ENCODE data around the gene REEP3. TPM values are rescaled to one million over a fixed set of nuclear protein-coding genes. Genes with fewer than 3 reads are reported as not detected.

Gene REEP3
- total and polyA plus RNA-seq, 2 donors (not counting 1 experiment from before 2014, with no cell fraction given) = 67.5 to 86.6 TPM

DNA sequence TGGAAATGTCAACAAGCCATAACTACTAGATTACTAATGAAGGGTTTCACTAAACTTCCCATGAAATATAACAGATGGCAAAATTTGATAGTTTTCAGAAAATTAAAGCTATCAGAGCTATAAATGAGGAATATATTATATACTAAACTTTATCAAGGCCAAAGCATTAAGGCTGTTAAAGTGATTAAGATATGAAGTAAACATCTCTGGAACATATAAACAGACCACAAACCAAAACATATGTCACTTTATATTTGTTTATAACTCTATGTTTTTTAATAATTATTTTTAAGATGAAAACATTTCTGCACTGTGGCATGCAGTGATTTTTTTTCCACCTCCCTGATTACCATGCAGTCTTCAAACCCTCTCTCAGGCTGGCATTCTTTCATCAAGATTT is 120.2 kb downstream of the REEP3 start:
- no peak overlapping the region for H3K27ac ChIP-seq (ENCODE audit: insufficient read depth, low read length)

DNA sequence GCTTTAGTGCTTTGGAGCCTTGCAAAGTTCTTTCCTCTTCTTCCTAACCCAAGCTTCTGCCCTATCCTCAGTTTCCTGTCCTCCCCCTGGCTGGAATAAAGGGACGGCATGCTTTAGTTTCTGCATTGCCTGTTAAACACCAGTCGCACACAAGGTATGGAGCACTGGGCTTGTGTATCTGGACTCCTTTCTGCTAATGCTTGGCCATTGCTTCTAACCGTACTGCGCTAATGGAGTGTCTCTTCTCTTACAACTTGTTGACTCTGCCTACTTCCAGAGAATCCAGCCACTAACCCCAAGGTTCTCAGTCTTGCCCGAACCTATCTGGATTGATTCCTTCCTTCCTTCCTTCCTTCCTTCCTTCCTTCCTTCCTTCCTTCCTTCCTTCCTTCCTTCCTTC is 120.6 kb downstream of the REEP3 start:
- Histone ChIP-seq H3K36me3 (ENCODE audit: control insufficient read depth, insufficient read depth, low read length) (no peaks in the 10 kb centered on the region), H2AFZ (ENCODE audit: low read length) (no peak overlapping the region), H3K79me2 (ENCODE audit: control insufficient read depth, insufficient read depth, low read length) (no peaks in the 10 kb centered on the region), H3K4me2 (ENCODE audit: extremely low read depth, insufficient read depth, low read length) (no peak overlapping the region), H3K4me1 (ENCODE audit: control insufficient read depth, extremely low read depth, insufficient read depth, low read length) (no peaks in the 10 kb centered on the region), H4K20me1 (ENCODE audit: control insufficient read depth, extremely low read depth, insufficient read depth, low read length) (no peaks in the 10 kb centered on the region), H3K9ac (ENCODE audit: insufficient read depth, low read length) (no peak overlapping the region), H3K9me3 (ENCODE audit: control insufficient read depth, insufficient read depth, low read depth, low read length) (no peaks in the 10 kb centered on the region), H3K27ac (ENCODE audit: insufficient read depth, low read length) (no peak overlapping the region), H3K27me3 (ENCODE audit: control insufficient read depth, insufficient read depth, low read length) (no peaks in the 10 kb centered on the region), H3K4me3 (replicated peaks in 1 of 4; ENCODE audit: control extremely low read depth in 1 of 4, insufficient read depth in 1 of 4, low read depth in 3 of 4, low read length in 4 of 4) (no peak overlapping the region)
- TF ChIP-seq, protein P1, sequence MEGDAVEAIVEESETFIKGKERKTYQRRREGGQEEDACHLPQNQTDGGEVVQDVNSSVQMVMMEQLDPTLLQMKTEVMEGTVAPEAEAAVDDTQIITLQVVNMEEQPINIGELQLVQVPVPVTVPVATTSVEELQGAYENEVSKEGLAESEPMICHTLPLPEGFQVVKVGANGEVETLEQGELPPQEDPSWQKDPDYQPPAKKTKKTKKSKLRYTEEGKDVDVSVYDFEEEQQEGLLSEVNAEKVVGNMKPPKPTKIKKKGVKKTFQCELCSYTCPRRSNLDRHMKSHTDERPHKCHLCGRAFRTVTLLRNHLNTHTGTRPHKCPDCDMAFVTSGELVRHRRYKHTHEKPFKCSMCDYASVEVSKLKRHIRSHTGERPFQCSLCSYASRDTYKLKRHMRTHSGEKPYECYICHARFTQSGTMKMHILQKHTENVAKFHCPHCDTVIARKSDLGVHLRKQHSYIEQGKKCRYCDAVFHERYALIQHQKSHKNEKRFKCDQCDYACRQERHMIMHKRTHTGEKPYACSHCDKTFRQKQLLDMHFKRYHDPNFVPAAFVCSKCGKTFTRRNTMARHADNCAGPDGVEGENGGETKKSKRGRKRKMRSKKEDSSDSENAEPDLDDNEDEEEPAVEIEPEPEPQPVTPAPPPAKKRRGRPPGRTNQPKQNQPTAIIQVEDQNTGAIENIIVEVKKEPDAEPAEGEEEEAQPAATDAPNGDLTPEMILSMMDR (conservative IDR thresholded peaks at IDR 0.05 in 1 of 2, IDR thresholded peaks at IDR 0.05 in 1 of 2; ENCODE audit: low read depth in 1 of 2, low read length in 2 of 2) = no peak
- TF ChIP-seq EZH2 (IDR thresholded peaks at IDR 0.05; ENCODE audit: low read length, missing control alignments) = no peak
- DNase-seq (ENCODE audit: low read depth in 2 of 2) = no peak

More for the DNA sequence above, 120.2 kb downstream of the REEP3 start:
- H3K79me2 ChIP-seq (ENCODE audit: control insufficient read depth, insufficient read depth, low read length) = no peaks in the 10 kb centered on the region
- no peaks in the 10 kb centered on the region for H3K9me3 ChIP-seq (ENCODE audit: control insufficient read depth, insufficient read depth, low read depth, low read length)
- no peak for TF ChIP-seq EZH2 (IDR thresholded peaks at IDR 0.05; ENCODE audit: low read length, missing control alignments)
- TF ChIP-seq, protein P1 (conservative IDR thresholded peaks at IDR 0.05 in 1 of 2, IDR thresholded peaks at IDR 0.05 in 1 of 2; ENCODE audit: low read depth in 1 of 2, low read length in 2 of 2) = no peak
- H3K4me2 ChIP-seq (ENCODE audit: extremely low read depth, insufficient read depth, low read length) = no peak overlapping the region
- H2AFZ ChIP-seq (ENCODE audit: low read length) = no peak overlapping the region
- no peaks in the 10 kb centered on the region for H4K20me1 ChIP-seq (ENCODE audit: control insufficient read depth, extremely low read depth, insufficient read depth, low read length)
- H3K4me1 ChIP-seq (ENCODE audit: control insufficient read depth, extremely low read depth, insufficient read depth, low read length) = no peaks in the 10 kb centered on the region
- no peak overlapping the region for H3K9ac ChIP-seq (ENCODE audit: insufficient read depth, low read length)
- no peak for DNase-seq (ENCODE audit: low read depth in 2 of 2)
- no peaks in the 10 kb centered on the region for H3K36me3 ChIP-seq (ENCODE audit: control insufficient read depth, insufficient read depth, low read length)
- H3K4me3 ChIP-seq (replicated peaks in 1 of 4; ENCODE audit: control extremely low read depth in 1 of 4, insufficient read depth in 1 of 4, low read depth in 3 of 4, low read length in 4 of 4) = no peak overlapping the region
- no peaks in the 10 kb centered on the region for H3K27me3 ChIP-seq (ENCODE audit: control insufficient read depth, insufficient read depth, low read length)

DNA sequence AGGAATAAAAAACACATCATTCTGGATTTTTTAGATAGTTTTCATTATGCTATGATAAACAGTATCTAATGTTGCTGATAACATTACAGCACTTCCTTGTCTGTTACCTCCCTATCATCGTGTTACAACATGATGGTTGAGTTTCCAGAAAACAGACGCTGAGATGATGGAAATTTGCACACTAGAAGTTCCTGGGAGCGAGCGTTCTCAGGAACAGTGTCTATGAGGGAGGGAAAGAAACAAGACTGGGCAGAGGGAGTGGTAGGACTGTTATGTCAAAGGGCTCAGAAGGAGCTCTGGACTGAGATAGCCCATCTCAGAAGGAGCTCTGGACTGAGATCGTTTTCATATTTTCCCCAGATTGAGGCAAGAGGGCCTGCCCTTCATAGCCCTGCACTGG is 121.6 kb downstream of the REEP3 start:
- no peak overlapping the region for H3K4me3 ChIP-seq (replicated peaks in 1 of 4; ENCODE audit: control extremely low read depth in 1 of 4, insufficient read depth in 1 of 4, low read depth in 3 of 4, low read length in 4 of 4)
- H3K79me2 ChIP-seq (ENCODE audit: control insufficient read depth, insufficient read depth, low read length) = no peaks in the 10 kb centered on the region
- TF ChIP-seq EZH2 (IDR thresholded peaks at IDR 0.05; ENCODE audit: low read length, missing control alignments) = no peak
- TF ChIP-seq, protein P1 (conservative IDR thresholded peaks at IDR 0.05 in 1 of 2, IDR thresholded peaks at IDR 0.05 in 1 of 2; ENCODE audit: low read depth in 1 of 2, low read length in 2 of 2) = no peak
- DNase-seq (ENCODE audit: low read depth in 2 of 2) = no peak
- H3K9ac ChIP-seq (ENCODE audit: insufficient read depth, low read length) = no peak overlapping the region
- no peaks in the 10 kb centered on the region for H3K9me3 ChIP-seq (ENCODE audit: control insufficient read depth, insufficient read depth, low read depth, low read length)
- H3K4me2 ChIP-seq (ENCODE audit: extremely low read depth, insufficient read depth, low read length) = no peak overlapping the region
- H3K4me1 ChIP-seq (ENCODE audit: control insufficient read depth, extremely low read depth, insufficient read depth, low read length) = no peaks in the 10 kb centered on the region
- no peak overlapping the region for H3K27ac ChIP-seq (ENCODE audit: insufficient read depth, low read length)
- H3K27me3 ChIP-seq (ENCODE audit: control insufficient read depth, insufficient read depth, low read length) = no peaks in the 10 kb centered on the region
- no peak overlapping the region for H2AFZ ChIP-seq (ENCODE audit: low read length)
- no peaks in the 10 kb centered on the region for H4K20me1 ChIP-seq (ENCODE audit: control insufficient read depth, extremely low read depth, insufficient read depth, low read length)
- H3K36me3 ChIP-seq (ENCODE audit: control insufficient read depth, insufficient read depth, low read length) = no peaks in the 10 kb centered on the region

Data from fibroblast of lung (primary cell).